GM19328 (cell line): ENCODE data around the gene FARP2.
A peak's percentile ranks its signal among the peaks of the same experiment; 100 is the strongest.
"Not testable (repeated sequence)": the region's sequence is repeated elsewhere in the genome, so short reads cannot be mapped to it uniquely, and the experiment has no call there.

Source experiments
- ATAC-seq: cut with Tn5 transposase; IDR thresholded peaks from one replicate; pipeline ENCODE4 v1.9.1; 2021; ENCODE audit warnings: mild to moderate bottlenecking, moderate library complexity; ENCODE audit not compliant: unreplicated experiment

The FARP2 gene

GRCh38 chr2:241500016-241500415, 143.9 kb downstream of the FARP2 start:
- no peak for ATAC-seq

GRCh38 chr2:241500431-241500975, 144.4 kb downstream of the FARP2 start:
- ATAC-seq, result no peak

- ATAC-seq, result no peak
Measured at GRCh38 chr2:241501099-241501541, 145.0 kb downstream of the FARP2 start.

GRCh38 chr2:241501551-241501950, 145.5 kb downstream of the FARP2 start:
- ATAC-seq, result no peak

GRCh38 chr2:241502281-241502680, 146.2 kb downstream of the FARP2 start:
- no peak for ATAC-seq

- ATAC-seq, result no peak
Measured at GRCh38 chr2:241503776-241504392, 147.8 kb downstream of the FARP2 start.

GRCh38 chr2:241505086-241505780, 149.1 kb downstream of the FARP2 start:
- no peak for ATAC-seq

- no peak for ATAC-seq
Measured at GRCh38 chr2:241505781-241506201, 149.7 kb downstream of the FARP2 start.

GRCh38 chr2:241506317-241506716, 150.2 kb downstream of the FARP2 start:
- not testable (repeated sequence) for ATAC-seq

GRCh38 chr2:241506793-241507429, 150.8 kb downstream of the FARP2 start:
- no peak for ATAC-seq

- peak; percentile 23 for ATAC-seq
Measured at GRCh38 chr2:241507430-241508239, 151.6 kb downstream of the FARP2 start.

- peak; percentile 92 for ATAC-seq
Measured at GRCh38 chr2:241508240-241509154, 152.4 kb downstream of the FARP2 start, which contains the start of gene STK25. Gene STK25, minus strand, starts transcription at chr2:241508584. Its CDS starts 549 bp downstream, at chr2:241508035.

- ATAC-seq, result no peak
Measured at GRCh38 chr2:241509155-241509784, 153.2 kb downstream of the FARP2 start.

- ATAC-seq, result no peak
Measured at GRCh38 chr2:241511091-241511741, 155.1 kb downstream of the FARP2 start.

GRCh38 chr2:241514553-241514952, 158.5 kb downstream of the FARP2 start:
- no peak for ATAC-seq

- no peak for ATAC-seq
Measured at GRCh38 chr2:241514986-241515737, 159.1 kb downstream of the FARP2 start.

- ATAC-seq, result no peak
Measured at GRCh38 chr2:241516520-241516965, 160.5 kb downstream of the FARP2 start.

GRCh38 chr2:241517297-241517696, 161.2 kb downstream of the FARP2 start:
- ATAC-seq, result no peak
